Measurements from ENCODE around the gene ANO10. TPM values are rescaled to one million over a fixed set of nuclear protein-coding genes. Genes with fewer than 3 reads are reported as not detected.

ANO10 gene
- polyA plus RNA-seq, 1 donor from 2014 or later, result 11.1 TPM

DNA sequence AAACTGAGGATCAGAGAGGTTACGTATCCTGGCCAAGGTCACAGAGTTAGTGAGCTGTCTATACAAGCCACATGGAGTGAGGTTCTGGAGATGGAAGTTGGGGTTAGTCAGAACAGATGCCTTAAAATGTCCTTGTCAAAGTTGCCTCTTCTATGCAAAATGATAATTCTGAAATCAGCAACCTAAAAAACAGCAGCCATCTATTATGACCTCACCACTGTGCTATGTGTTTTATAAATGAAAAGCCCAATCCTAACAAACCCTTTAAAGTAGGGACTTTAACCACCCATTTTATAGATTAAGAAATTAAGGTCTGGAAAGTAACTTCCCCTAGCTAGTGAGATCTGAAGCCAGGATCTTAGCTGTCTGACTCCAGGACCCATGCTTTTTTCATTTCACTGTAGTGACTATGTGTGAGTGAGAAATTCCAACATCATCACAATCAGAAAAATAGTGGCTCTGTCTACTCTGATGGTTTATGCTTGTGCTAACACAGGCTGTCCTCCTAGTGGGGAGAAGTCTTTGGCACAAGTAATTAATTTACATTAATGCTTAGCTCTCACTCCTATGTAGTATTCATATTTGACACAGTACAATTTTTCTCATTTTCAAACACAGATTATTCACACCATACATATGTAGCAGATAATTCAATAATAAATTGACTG lies 143.6 kb downstream of the ANO10 start:
- TF ChIP-seq EZH2 (IDR thresholded peaks at IDR 0.05; ENCODE audit: borderline replicate concordance, insufficient read depth, low read length, poor library complexity, severe bottlenecking) (no peak), EP300 (conservative IDR thresholded peaks at IDR 0.05; ENCODE audit: poor library complexity, severe bottlenecking) (no peak), RAD21 (conservative IDR thresholded peaks at IDR 0.05) (no peak), SMC3 (conservative IDR thresholded peaks at IDR 0.05; ENCODE audit: poor library complexity) (no peak), POLR2AphosphoS5 (IDR thresholded peaks at IDR 0.05) (no peak), MXI1 (conservative IDR thresholded peaks at IDR 0.05; ENCODE audit: poor library complexity, severe bottlenecking) (no peak), TAF1 (IDR thresholded peaks at IDR 0.05; ENCODE audit: low read depth) (no peak)
- TF ChIP-seq, protein P1, sequence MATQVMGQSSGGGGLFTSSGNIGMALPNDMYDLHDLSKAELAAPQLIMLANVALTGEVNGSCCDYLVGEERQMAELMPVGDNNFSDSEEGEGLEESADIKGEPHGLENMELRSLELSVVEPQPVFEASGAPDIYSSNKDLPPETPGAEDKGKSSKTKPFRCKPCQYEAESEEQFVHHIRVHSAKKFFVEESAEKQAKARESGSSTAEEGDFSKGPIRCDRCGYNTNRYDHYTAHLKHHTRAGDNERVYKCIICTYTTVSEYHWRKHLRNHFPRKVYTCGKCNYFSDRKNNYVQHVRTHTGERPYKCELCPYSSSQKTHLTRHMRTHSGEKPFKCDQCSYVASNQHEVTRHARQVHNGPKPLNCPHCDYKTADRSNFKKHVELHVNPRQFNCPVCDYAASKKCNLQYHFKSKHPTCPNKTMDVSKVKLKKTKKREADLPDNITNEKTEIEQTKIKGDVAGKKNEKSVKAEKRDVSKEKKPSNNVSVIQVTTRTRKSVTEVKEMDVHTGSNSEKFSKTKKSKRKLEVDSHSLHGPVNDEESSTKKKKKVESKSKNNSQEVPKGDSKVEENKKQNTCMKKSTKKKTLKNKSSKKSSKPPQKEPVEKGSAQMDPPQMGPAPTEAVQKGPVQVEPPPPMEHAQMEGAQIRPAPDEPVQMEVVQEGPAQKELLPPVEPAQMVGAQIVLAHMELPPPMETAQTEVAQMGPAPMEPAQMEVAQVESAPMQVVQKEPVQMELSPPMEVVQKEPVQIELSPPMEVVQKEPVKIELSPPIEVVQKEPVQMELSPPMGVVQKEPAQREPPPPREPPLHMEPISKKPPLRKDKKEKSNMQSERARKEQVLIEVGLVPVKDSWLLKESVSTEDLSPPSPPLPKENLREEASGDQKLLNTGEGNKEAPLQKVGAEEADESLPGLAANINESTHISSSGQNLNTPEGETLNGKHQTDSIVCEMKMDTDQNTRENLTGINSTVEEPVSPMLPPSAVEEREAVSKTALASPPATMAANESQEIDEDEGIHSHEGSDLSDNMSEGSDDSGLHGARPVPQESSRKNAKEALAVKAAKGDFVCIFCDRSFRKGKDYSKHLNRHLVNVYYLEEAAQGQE (IDR thresholded peaks at IDR 0.05; ENCODE audit: borderline replicate concordance), result no peak
- TF ChIP-seq, protein P2, sequence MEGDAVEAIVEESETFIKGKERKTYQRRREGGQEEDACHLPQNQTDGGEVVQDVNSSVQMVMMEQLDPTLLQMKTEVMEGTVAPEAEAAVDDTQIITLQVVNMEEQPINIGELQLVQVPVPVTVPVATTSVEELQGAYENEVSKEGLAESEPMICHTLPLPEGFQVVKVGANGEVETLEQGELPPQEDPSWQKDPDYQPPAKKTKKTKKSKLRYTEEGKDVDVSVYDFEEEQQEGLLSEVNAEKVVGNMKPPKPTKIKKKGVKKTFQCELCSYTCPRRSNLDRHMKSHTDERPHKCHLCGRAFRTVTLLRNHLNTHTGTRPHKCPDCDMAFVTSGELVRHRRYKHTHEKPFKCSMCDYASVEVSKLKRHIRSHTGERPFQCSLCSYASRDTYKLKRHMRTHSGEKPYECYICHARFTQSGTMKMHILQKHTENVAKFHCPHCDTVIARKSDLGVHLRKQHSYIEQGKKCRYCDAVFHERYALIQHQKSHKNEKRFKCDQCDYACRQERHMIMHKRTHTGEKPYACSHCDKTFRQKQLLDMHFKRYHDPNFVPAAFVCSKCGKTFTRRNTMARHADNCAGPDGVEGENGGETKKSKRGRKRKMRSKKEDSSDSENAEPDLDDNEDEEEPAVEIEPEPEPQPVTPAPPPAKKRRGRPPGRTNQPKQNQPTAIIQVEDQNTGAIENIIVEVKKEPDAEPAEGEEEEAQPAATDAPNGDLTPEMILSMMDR (IDR thresholded peaks at IDR 0.05; ENCODE audit: poor library complexity, severe bottlenecking), result no peak
- Histone ChIP-seq H3K4me2 (ENCODE audit: low read length) (no peak overlapping the region), H2AFZ (ENCODE audit: low read depth, low read length) (no peak overlapping the region), H4K20me1 (ENCODE audit: insufficient read depth) (no peaks in the 10 kb centered on the region), H3K79me2 (replicated peaks; ENCODE audit: insufficient read depth, low read length) (no peaks in the 10 kb centered on the region), H3K36me3 (ENCODE audit: insufficient read depth, low read length) (no peaks in the 10 kb centered on the region), H3K27ac (ENCODE audit: low read length) (no peak overlapping the region), H3K9me3 (ENCODE audit: low read length) (no peaks in the 10 kb centered on the region), H3F3A (ENCODE audit: insufficient read depth, low read length, poor library complexity, severe bottlenecking) (no peaks in the 10 kb centered on the region), H3K27me3 (ENCODE audit: insufficient read depth, low read depth, low read length) (no peaks in the 10 kb centered on the region), H3K4me3 (ENCODE audit: low read length) (no peak overlapping the region), H3K9ac (ENCODE audit: low read length) (no peak overlapping the region), H3K9me2 (ENCODE audit: insufficient read depth, low read length) (no peaks in the 10 kb centered on the region)

DNA sequence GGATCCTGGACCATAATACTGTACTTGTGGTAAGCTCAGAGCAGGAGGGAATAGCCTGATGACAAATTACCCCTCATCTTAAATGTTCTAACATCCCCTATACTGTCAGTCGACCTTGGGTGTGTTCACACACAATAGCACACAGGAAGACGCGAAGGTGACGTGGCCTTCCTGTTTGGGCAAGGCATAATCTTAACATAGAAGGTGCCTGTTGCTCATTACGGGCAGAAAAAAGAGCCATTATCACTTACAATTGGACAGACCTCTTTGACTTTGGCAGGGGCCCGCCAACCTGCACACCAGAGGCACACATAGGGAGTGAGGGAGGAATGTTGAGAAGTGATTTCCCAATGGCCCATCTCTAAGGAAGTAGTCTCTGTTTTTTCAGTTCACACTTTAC lies 144.2 kb downstream of the ANO10 start:
- no peak overlapping the region for H3K4me3 ChIP-seq (ENCODE audit: low read length)
- H2AFZ ChIP-seq (ENCODE audit: low read depth, low read length), result no peak overlapping the region
- no peak overlapping the region for H3K27ac ChIP-seq (ENCODE audit: low read length)
- H3F3A ChIP-seq (ENCODE audit: insufficient read depth, low read length, poor library complexity, severe bottlenecking), result no peaks in the 10 kb centered on the region
- TF ChIP-seq MXI1 (conservative IDR thresholded peaks at IDR 0.05; ENCODE audit: poor library complexity, severe bottlenecking) (no peak), EZH2 (IDR thresholded peaks at IDR 0.05; ENCODE audit: borderline replicate concordance, insufficient read depth, low read length, poor library complexity, severe bottlenecking) (no peak), POLR2AphosphoS5 (IDR thresholded peaks at IDR 0.05) (no peak), EP300 (conservative IDR thresholded peaks at IDR 0.05; ENCODE audit: poor library complexity, severe bottlenecking) (no peak), TAF1 (IDR thresholded peaks at IDR 0.05; ENCODE audit: low read depth) (no peak), RAD21 (conservative IDR thresholded peaks at IDR 0.05) (no peak), SMC3 (conservative IDR thresholded peaks at IDR 0.05; ENCODE audit: poor library complexity) (no peak)
- TF ChIP-seq, protein P1 (IDR thresholded peaks at IDR 0.05; ENCODE audit: borderline replicate concordance), result no peak
- TF ChIP-seq, protein P2 (IDR thresholded peaks at IDR 0.05; ENCODE audit: poor library complexity, severe bottlenecking), result no peak
- no peak overlapping the region for H3K4me2 ChIP-seq (ENCODE audit: low read length)
- no peaks in the 10 kb centered on the region for H4K20me1 ChIP-seq (ENCODE audit: insufficient read depth)
- H3K36me3 ChIP-seq (ENCODE audit: insufficient read depth, low read length), result no peaks in the 10 kb centered on the region
- no peaks in the 10 kb centered on the region for H3K27me3 ChIP-seq (ENCODE audit: insufficient read depth, low read depth, low read length)
- no peak overlapping the region for H3K9ac ChIP-seq (ENCODE audit: low read length)
- no peaks in the 10 kb centered on the region for H3K9me2 ChIP-seq (ENCODE audit: insufficient read depth, low read length)
- H3K79me2 ChIP-seq (replicated peaks; ENCODE audit: insufficient read depth, low read length), result no peaks in the 10 kb centered on the region
- H3K9me3 ChIP-seq (ENCODE audit: low read length), result no peaks in the 10 kb centered on the region

Data from neural cell (in vitro differentiated cells).